ENCODE data around the gene RAPGEF5.

RAPGEF5 gene

DNA sequence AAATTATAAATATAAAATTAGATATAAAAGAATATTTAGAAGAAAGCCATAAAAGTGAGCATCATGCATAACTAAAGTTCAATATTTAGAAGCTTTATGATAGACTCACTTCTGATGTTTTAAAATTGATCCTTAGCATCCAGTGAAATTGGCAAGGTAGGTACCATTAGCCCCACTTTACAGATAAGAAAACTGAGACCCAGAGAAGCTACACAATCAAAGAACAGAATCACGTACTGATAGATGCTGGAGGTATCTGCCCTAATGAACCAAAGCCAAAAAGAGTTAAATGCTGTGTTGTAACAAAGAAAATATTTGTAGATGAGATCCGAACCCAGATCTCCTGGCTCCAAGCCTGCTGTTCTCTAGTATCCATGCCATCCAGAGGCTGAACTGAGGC is 42.6 kb upstream of the RAPGEF5 start:
- TF ChIP-seq ZFX (IDR thresholded peaks at IDR 0.05), result no peak
- TF ChIP-seq, protein P1, sequence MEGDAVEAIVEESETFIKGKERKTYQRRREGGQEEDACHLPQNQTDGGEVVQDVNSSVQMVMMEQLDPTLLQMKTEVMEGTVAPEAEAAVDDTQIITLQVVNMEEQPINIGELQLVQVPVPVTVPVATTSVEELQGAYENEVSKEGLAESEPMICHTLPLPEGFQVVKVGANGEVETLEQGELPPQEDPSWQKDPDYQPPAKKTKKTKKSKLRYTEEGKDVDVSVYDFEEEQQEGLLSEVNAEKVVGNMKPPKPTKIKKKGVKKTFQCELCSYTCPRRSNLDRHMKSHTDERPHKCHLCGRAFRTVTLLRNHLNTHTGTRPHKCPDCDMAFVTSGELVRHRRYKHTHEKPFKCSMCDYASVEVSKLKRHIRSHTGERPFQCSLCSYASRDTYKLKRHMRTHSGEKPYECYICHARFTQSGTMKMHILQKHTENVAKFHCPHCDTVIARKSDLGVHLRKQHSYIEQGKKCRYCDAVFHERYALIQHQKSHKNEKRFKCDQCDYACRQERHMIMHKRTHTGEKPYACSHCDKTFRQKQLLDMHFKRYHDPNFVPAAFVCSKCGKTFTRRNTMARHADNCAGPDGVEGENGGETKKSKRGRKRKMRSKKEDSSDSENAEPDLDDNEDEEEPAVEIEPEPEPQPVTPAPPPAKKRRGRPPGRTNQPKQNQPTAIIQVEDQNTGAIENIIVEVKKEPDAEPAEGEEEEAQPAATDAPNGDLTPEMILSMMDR (conservative IDR thresholded peaks at IDR 0.05), result no peak
- no peak overlapping the region for H3K27ac ChIP-seq

DNA sequence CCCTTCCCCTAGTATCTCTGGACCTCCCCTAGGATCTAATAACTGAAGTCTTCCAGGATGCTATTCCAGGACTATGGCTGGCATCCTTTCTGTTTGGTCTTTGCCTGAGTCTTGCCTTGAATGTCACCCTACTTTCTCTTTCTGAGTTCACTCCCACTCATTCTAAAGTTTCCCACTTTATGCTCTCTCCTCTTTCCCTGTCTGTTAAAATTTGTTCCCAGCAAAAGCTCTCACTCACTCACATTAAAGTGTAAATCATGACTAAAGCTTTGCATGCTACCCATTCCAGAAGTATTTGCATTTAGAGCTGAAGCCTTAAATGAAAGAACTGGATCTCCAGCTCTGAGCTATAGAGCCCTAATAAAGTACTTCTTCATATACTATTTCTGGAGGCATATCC is 42.1 kb upstream of the RAPGEF5 start:
- TF ChIP-seq, protein P1 (conservative IDR thresholded peaks at IDR 0.05), result no peak
- TF ChIP-seq ZFX (IDR thresholded peaks at IDR 0.05), result no peak
- no peak overlapping the region for H3K27ac ChIP-seq

DNA sequence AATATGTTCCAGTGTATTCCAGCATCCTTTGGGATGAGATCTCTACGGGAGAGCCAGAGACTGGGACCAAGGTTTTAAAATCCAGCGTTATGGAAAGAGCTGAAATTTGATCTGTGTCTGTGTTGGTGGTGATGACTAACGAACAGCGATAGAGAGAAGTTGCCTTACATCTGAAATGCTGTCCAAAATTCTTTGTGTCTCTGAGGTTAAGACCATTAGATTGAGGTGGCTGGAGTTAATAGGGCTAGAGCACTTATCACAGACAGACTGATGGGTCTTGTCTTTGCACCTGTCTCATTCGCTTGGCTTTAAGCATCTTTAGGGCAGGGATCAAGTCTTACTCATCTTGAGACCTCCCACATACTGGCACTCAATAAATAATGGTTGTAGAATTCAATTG is 41.0 kb upstream of the RAPGEF5 start:
- H3K27ac ChIP-seq, result no peak overlapping the region
- TF ChIP-seq, protein P1 (conservative IDR thresholded peaks at IDR 0.05), result no peak
- no peak for TF ChIP-seq ZFX (IDR thresholded peaks at IDR 0.05)

DNA sequence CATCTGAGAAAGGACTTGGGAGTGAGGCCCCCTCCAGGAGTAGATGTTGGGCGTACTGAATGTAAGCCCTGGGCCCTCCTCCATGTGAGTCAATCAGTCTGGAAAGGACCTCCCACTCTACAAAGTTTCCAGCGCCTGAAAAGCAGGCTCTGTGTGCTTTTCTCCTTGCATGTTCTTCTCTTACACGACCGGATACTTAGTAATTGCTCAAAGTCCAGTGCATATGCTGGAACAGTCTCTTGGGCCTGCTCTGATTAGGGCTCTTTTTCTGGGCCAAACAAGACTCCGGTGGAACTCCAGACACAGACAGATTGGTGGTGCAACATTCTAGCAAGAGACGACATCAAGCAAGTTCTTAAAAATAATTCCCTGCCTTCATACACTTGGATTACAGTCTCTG is 38.3 kb upstream of the RAPGEF5 start:
- no peak for TF ChIP-seq ZFX (IDR thresholded peaks at IDR 0.05)
- TF ChIP-seq, protein P1 (conservative IDR thresholded peaks at IDR 0.05), result no peak
- no peak overlapping the region for H3K27ac ChIP-seq

DNA sequence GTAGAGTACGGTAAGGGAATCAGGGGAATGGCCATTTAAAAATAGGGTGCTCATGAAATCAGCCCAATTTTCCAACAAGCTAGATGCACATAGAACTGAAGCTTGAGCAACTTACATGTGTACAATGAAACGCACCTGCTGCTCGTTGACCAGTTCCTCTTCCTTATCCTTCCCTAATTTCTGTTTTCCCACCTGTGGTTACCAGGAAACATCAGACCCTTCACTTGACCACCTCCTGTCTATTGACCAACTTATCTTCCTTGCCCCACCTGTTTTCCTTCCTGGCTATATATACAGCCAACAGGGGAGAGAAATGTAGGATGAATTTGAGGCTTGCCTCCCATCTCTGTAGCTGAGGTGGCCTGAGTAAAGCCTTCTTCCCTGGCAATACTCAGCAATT is 37.8 kb upstream of the RAPGEF5 start:
- H3K27ac ChIP-seq, result no peak overlapping the region
- TF ChIP-seq ZFX (IDR thresholded peaks at IDR 0.05), result no peak
- TF ChIP-seq, protein P1 (conservative IDR thresholded peaks at IDR 0.05), result no peak

DNA sequence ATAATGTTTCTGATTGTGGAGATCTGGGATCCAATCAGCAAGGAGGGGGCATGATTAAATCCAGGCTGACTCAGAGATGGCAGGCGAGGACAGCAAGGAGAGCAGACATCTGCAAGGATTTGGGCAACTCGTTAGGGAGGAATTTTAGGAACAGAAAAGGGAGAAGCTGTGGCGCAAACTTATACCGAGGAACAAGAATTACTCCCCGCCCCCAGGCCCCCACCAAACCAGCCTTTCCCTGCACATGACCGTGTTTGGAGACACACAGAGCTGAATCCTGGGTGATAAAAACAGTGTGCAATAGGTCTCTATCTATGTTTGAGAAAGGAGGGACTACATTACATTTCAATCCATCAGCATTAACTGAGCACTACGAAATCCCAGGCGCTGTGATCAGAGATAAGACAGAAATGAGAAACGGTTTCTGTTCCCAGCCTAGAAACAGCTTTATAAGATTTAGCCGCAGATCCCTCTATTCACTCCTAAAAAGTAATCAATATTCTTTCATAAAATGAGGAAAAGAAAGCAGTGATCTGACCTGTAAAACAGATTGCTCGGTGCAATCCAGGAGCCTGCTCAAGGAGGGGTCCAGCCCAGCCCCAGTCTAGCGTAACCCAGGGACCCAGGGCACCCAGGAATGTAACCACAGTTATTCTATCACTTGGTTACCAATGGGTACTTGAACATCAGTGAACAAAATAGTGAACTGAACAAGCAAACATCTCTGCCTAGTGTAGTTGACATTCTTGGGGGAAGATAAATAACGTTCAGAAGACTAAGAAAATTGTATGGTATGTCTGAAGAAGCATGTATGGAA is 37.2 kb upstream of the RAPGEF5 start:
- TF ChIP-seq, protein P1 (conservative IDR thresholded peaks at IDR 0.05), result no peak
- no peak for TF ChIP-seq ZFX (IDR thresholded peaks at IDR 0.05)
- no peak overlapping the region for H3K27ac ChIP-seq

DNA sequence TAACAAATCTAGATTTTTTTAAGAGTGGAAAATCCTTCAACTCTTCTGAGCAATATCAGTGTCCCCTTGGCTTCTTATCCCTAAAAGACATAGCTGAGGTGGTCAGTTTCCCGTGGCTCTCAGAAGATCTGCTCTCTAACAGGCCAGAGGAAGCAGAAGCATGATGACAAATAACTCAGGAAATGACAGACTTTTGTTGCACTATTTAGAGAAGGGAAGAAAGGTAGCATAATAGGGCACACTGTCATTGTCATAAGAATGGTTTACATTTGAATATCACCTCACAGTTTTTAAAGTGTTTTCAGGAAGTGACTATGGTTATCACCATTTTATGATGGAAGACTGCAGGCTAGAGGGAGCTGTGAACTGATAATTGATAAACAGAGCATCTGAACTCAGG is 33.6 kb upstream of the RAPGEF5 start:
- TF ChIP-seq, protein P1 (conservative IDR thresholded peaks at IDR 0.05), result no peak
- TF ChIP-seq ZFX (IDR thresholded peaks at IDR 0.05), result no peak

More for the DNA sequence above, 33.6 kb upstream of the RAPGEF5 start:
- H3K27ac ChIP-seq, result no peak overlapping the region

Measured in C4-2B (cell line).